Measurements from ENCODE around the gene NHSL1.
A peak's percentile ranks its signal among the peaks of the same experiment; 100 is the strongest.
"Not testable (repeated sequence)": the region's sequence is repeated elsewhere in the genome, so short reads cannot be mapped to it uniquely, and the experiment has no call there.

NHSL1 gene

GRCh38 chr6:138432063-138432356, 67.3 kb downstream of the NHSL1 start:
- Histone ChIP-seq H3K9ac (ENCODE audit: low read length) (no peak overlapping the region), H3K9me3 (ENCODE audit: control insufficient read depth, low read length) (no peaks in the 10 kb centered on the region), H3K4me1 (ENCODE audit: control insufficient read depth, insufficient read depth, low read length) (peaks cover 6% of the 10 kb centered on the region), H3K4me3 (ENCODE audit: low read length) (no peak overlapping the region), H3K36me3 (ENCODE audit: control insufficient read depth, insufficient read depth, low read length, severe bottlenecking) (peaks cover 23% of the 10 kb centered on the region), H3K27me3 (replicated peaks; ENCODE audit: control insufficient read depth, insufficient read depth, low read length) (no peaks in the 10 kb centered on the region)
- DNase-seq (ENCODE audit: low read depth): no peak

- DNase-seq (ENCODE audit: low read depth): no peak
- H3K4me3 ChIP-seq (ENCODE audit: low read length): no peak overlapping the region
- H3K36me3 ChIP-seq (ENCODE audit: control insufficient read depth, insufficient read depth, low read length, severe bottlenecking): peaks cover 23% of the 10 kb centered on the region
- H3K4me1 ChIP-seq (ENCODE audit: control insufficient read depth, insufficient read depth, low read length): peaks cover 6% of the 10 kb centered on the region
- no peak overlapping the region for H3K9ac ChIP-seq (ENCODE audit: low read length)
- H3K9me3 ChIP-seq (ENCODE audit: control insufficient read depth, low read length): no peaks in the 10 kb centered on the region
- no peaks in the 10 kb centered on the region for H3K27me3 ChIP-seq (replicated peaks; ENCODE audit: control insufficient read depth, insufficient read depth, low read length)
Measured at GRCh38 chr6:138431256-138432062, 67.8 kb downstream of the NHSL1 start.

- peaks cover 24% of the 10 kb centered on the region for H3K36me3 ChIP-seq (ENCODE audit: control insufficient read depth, insufficient read depth, low read length, severe bottlenecking)
- DNase-seq (ENCODE audit: low read depth): no peak
- no peak overlapping the region for H3K9ac ChIP-seq (ENCODE audit: low read length)
Measured at GRCh38 chr6:138430361-138431145, 68.7 kb downstream of the NHSL1 start.

GRCh38 chr6:138429761-138430160, 69.5 kb downstream of the NHSL1 start:
- no peak overlapping the region for H3K9ac ChIP-seq (ENCODE audit: low read length)
- DNase-seq (ENCODE audit: low read depth): no peak
- H3K27me3 ChIP-seq (replicated peaks; ENCODE audit: control insufficient read depth, insufficient read depth, low read length): no peaks in the 10 kb centered on the region
- no peak overlapping the region for H3K4me3 ChIP-seq (ENCODE audit: low read length)
- peaks cover 6% of the 10 kb centered on the region for H3K4me1 ChIP-seq (ENCODE audit: control insufficient read depth, insufficient read depth, low read length)
- H3K9me3 ChIP-seq (ENCODE audit: control insufficient read depth, low read length): no peaks in the 10 kb centered on the region
- peaks cover 24% of the 10 kb centered on the region for H3K36me3 ChIP-seq (ENCODE audit: control insufficient read depth, insufficient read depth, low read length, severe bottlenecking)

More at GRCh38 chr6:138430361-138431145, 68.7 kb downstream of the NHSL1 start:
- no peaks in the 10 kb centered on the region for H3K27me3 ChIP-seq (replicated peaks; ENCODE audit: control insufficient read depth, insufficient read depth, low read length)
- H3K4me3 ChIP-seq (ENCODE audit: low read length): no peak overlapping the region
- H3K4me1 ChIP-seq (ENCODE audit: control insufficient read depth, insufficient read depth, low read length): peaks cover 6% of the 10 kb centered on the region
- no peaks in the 10 kb centered on the region for H3K9me3 ChIP-seq (ENCODE audit: control insufficient read depth, low read length)

- Histone ChIP-seq H3K36me3 (ENCODE audit: control insufficient read depth, insufficient read depth, low read length, severe bottlenecking) (peaks cover 29% of the 10 kb centered on the region), H3K27me3 (replicated peaks; ENCODE audit: control insufficient read depth, insufficient read depth, low read length) (no peaks in the 10 kb centered on the region), H3K4me1 (ENCODE audit: control insufficient read depth, insufficient read depth, low read length) (peaks cover 6% of the 10 kb centered on the region), H3K9ac (ENCODE audit: low read length) (no peak overlapping the region), H3K4me3 (ENCODE audit: low read length) (no peak overlapping the region), H3K9me3 (ENCODE audit: control insufficient read depth, low read length) (no peaks in the 10 kb centered on the region)
- peak; percentile 86 for DNase-seq (ENCODE audit: low read depth)
Measured at GRCh38 chr6:138428944-138429598, 70.2 kb downstream of the NHSL1 start.

- Histone ChIP-seq H3K36me3 (ENCODE audit: control insufficient read depth, insufficient read depth, low read length, severe bottlenecking) (peaks cover 22% of the 10 kb centered on the region), H3K4me1 (ENCODE audit: control insufficient read depth, insufficient read depth, low read length) (peaks cover 12% of the 10 kb centered on the region), H3K9me3 (ENCODE audit: control insufficient read depth, low read length) (no peaks in the 10 kb centered on the region)
Measured at GRCh38 chr6:138427701-138428100, 71.6 kb downstream of the NHSL1 start.

GRCh38 chr6:138426500-138427123, 72.7 kb downstream of the NHSL1 start:
- H3K9ac ChIP-seq (ENCODE audit: low read length): no peak overlapping the region
- no peaks in the 10 kb centered on the region for H3K27me3 ChIP-seq (replicated peaks; ENCODE audit: control insufficient read depth, insufficient read depth, low read length)
- H3K4me1 ChIP-seq (ENCODE audit: control insufficient read depth, insufficient read depth, low read length): peaks cover 16% of the 10 kb centered on the region
- peaks cover 13% of the 10 kb centered on the region for H3K36me3 ChIP-seq (ENCODE audit: control insufficient read depth, insufficient read depth, low read length, severe bottlenecking)
- DNase-seq (ENCODE audit: low read depth): no peak
- no peaks in the 10 kb centered on the region for H3K9me3 ChIP-seq (ENCODE audit: control insufficient read depth, low read length)
- H3K4me3 ChIP-seq (ENCODE audit: low read length): no peak overlapping the region

More at GRCh38 chr6:138427701-138428100, 71.6 kb downstream of the NHSL1 start:
- Histone ChIP-seq H3K4me3 (ENCODE audit: low read length) (no peak overlapping the region), H3K9ac (ENCODE audit: low read length) (no peak overlapping the region), H3K27me3 (replicated peaks; ENCODE audit: control insufficient read depth, insufficient read depth, low read length) (no peaks in the 10 kb centered on the region)
- no peak for DNase-seq (ENCODE audit: low read depth)

- not testable (repeated sequence) for H3K9ac ChIP-seq (ENCODE audit: low read length); H3K27me3 ChIP-seq (replicated peaks; ENCODE audit: control insufficient read depth, insufficient read depth, low read length); DNase-seq (ENCODE audit: low read depth); H3K4me3 ChIP-seq (ENCODE audit: low read length); H3K9me3 ChIP-seq (ENCODE audit: control insufficient read depth, low read length)
- Histone ChIP-seq H3K4me1 (ENCODE audit: control insufficient read depth, insufficient read depth, low read length) (peaks cover 16% of the 10 kb centered on the region), H3K36me3 (ENCODE audit: control insufficient read depth, insufficient read depth, low read length, severe bottlenecking) (peaks cover 13% of the 10 kb centered on the region)
Measured at GRCh38 chr6:138425256-138425655, 74.0 kb downstream of the NHSL1 start.

- H3K36me3 ChIP-seq (ENCODE audit: control insufficient read depth, insufficient read depth, low read length, severe bottlenecking): peaks cover 13% of the 10 kb centered on the region
- no peak for DNase-seq (ENCODE audit: low read depth)
Measured at GRCh38 chr6:138424004-138424904, 75.0 kb downstream of the NHSL1 start.

GRCh38 chr6:138422861-138423260, 76.4 kb downstream of the NHSL1 start:
- Histone ChIP-seq H3K36me3 (ENCODE audit: control insufficient read depth, insufficient read depth, low read length, severe bottlenecking) (peaks cover 22% of the 10 kb centered on the region), H3K4me3 (ENCODE audit: low read length) (no peak overlapping the region), H3K27me3 (replicated peaks; ENCODE audit: control insufficient read depth, insufficient read depth, low read length) (no peaks in the 10 kb centered on the region), H3K4me1 (ENCODE audit: control insufficient read depth, insufficient read depth, low read length) (peaks cover 11% of the 10 kb centered on the region), H3K9me3 (ENCODE audit: control insufficient read depth, low read length) (no peaks in the 10 kb centered on the region), H3K9ac (ENCODE audit: low read length) (peak overlapping the region; percentile 21)
- DNase-seq (ENCODE audit: low read depth): peak; percentile 26

More at GRCh38 chr6:138424004-138424904, 75.0 kb downstream of the NHSL1 start:
- no peak overlapping the region for H3K4me3 ChIP-seq (ENCODE audit: low read length)
- no peak overlapping the region for H3K9ac ChIP-seq (ENCODE audit: low read length)
- peaks cover 14% of the 10 kb centered on the region for H3K4me1 ChIP-seq (ENCODE audit: control insufficient read depth, insufficient read depth, low read length)
- no peaks in the 10 kb centered on the region for H3K9me3 ChIP-seq (ENCODE audit: control insufficient read depth, low read length)
- no peaks in the 10 kb centered on the region for H3K27me3 ChIP-seq (replicated peaks; ENCODE audit: control insufficient read depth, insufficient read depth, low read length)

All from adipocyte (in vitro differentiated cells).